HepG2 (cell line): ENCODE data around the gene TUBA4B. TPM values are rescaled to one million over a fixed set of nuclear protein-coding genes. Genes with fewer than 3 reads are reported as not detected.

Source experiments
- AKAP8 ChIP-seq: sonication (generic); formaldehyde crosslinking; IDR thresholded peaks from 2 replicates; pipeline ENCODE4 v1.5.1; 2020; ENCODE audit warnings: mild to moderate bottlenecking, missing genetic modification reagents
- ARNT ChIP-seq: fragments of 450-650 bp; IDR thresholded peaks from 2 replicates; pipeline ENCODE4 v1.6.1; 2017
- CEBPZ ChIP-seq: IDR thresholded peaks from 2 replicates; pipeline ENCODE4 v1.6.1; 2012; ENCODE audit warnings: low read length, improper control_type of control experiment
- CHD4 ChIP-seq: fragments of 200-600 bp; sonication (generic); IDR thresholded peaks from 2 replicates; pipeline ENCODE4 v1.7.0; 2017; ENCODE audit warnings: mild to moderate bottlenecking, low read length, borderline replicate concordance
- CSRNP1 ChIP-seq: sonication (generic); formaldehyde crosslinking; IDR thresholded peaks from 2 replicates; pipeline ENCODE4 v1.8.1; 2023; ENCODE audit warnings: mild to moderate bottlenecking, missing genetic modification reagents
- DRAP1 ChIP-seq: IDR thresholded peaks from 2 replicates; pipeline ENCODE4 v1.6.1; 2016; ENCODE audit warnings: missing genetic modification reagents, missing compliant biosample characterization
- EP300 ChIP-seq, 3 experiments: sonication (generic) in 1 of 3; formaldehyde crosslinking in 1 of 3; IDR thresholded peaks; 2 replicates each; pipeline versions ENCODE4 v1.5.1 to v1.6.1; 2011 to 2020; ENCODE audit warnings: low read depth in 2 of 3, low read length in 2 of 3, borderline replicate concordance in 1 of 3, improper control_type of control experiment in 1 of 3, mild to moderate bottlenecking in 1 of 3, missing genetic modification reagents in 1 of 3, moderate library complexity in 1 of 3
- RBAK ChIP-seq: sonication (generic); formaldehyde crosslinking; IDR thresholded peaks from 2 replicates; pipeline ENCODE4 v1.5.1; 2020; ENCODE audit warnings: mild to moderate bottlenecking, missing genetic modification reagents
- SALL1 ChIP-seq: sonication (generic); formaldehyde crosslinking; IDR thresholded peaks from 2 replicates; pipeline ENCODE4 v1.8.0; 2022; ENCODE audit warnings: mild to moderate bottlenecking, missing genetic modification reagents
- SMARCC2 ChIP-seq: fragments of 450-650 bp; IDR thresholded peaks from 2 replicates; pipeline ENCODE4 v1.6.1; 2017; ENCODE audit warnings: antibody characterized with exemption, mild to moderate bottlenecking
- SYNCRIP ChIP-seq: fragments of 200-400 bp; formaldehyde crosslinking; IDR thresholded peaks from 2 replicates; pipeline ENCODE4 v1.6.1; 2018; ENCODE audit warnings: mild to moderate bottlenecking, low read depth, low read length; ENCODE audit not compliant: insufficient read depth
- TFAP4 ChIP-seq: sonication (generic); IDR thresholded peaks from 2 replicates; pipeline ENCODE4 v1.6.1; 2016; ENCODE audit warnings: low read depth, borderline replicate concordance
- THAP7 ChIP-seq: sonication (generic); formaldehyde crosslinking; IDR thresholded peaks from 2 replicates; pipeline ENCODE4 v1.8.1; 2023; ENCODE audit warnings: mild to moderate bottlenecking, missing genetic modification reagents
- ZBTB26 ChIP-seq: IDR thresholded peaks from 2 replicates; pipeline ENCODE4 v1.6.1; 2016; ENCODE audit warnings: missing compliant biosample characterization, missing genetic modification reagents, borderline replicate concordance
- ZNF121 ChIP-seq: sonication (generic); formaldehyde crosslinking; IDR thresholded peaks from 2 replicates; pipeline ENCODE4 v1.5.0; 2020; ENCODE audit warnings: mild to moderate bottlenecking, missing genetic modification reagents
- ZNF326 ChIP-seq: sonication (generic); formaldehyde crosslinking; IDR thresholded peaks from 2 replicates; pipeline ENCODE4 v1.4.0; 2020; ENCODE audit warnings: missing genetic modification reagents, borderline replicate concordance
- ZNF530 ChIP-seq: sonication (generic); formaldehyde crosslinking; IDR thresholded peaks from 2 replicates; pipeline ENCODE4 v1.5.0; 2020; ENCODE audit warnings: low read depth, mild to moderate bottlenecking, missing genetic modification reagents
- ZNF75D ChIP-seq: sonication (generic); formaldehyde crosslinking; IDR thresholded peaks from 2 replicates; pipeline ENCODE4 v1.8.1; 2023; ENCODE audit warnings: missing genetic modification reagents, mild to moderate bottlenecking, borderline replicate concordance
- polyA plus RNA-seq, 8 experiments: library from polyadenylated mRNA; depleted of rRNA in 3 of 8; stranded (reverse) in 7 of 8; unstranded in 1 of 8; fragments of >200 nt; fragmentation: Illumina TruSeq in 4 of 8; extraction: Trizol in 4 of 8; gene quantifications; 2 replicates each; pipeline versions ENCODE4 v1.2.1 to v1.2.3, GENCODE V29; 2011 to 2016; ENCODE audit warnings: low read depth in 4 of 8, missing spikeins in 1 of 8, mixed read lengths in 1 of 8; ENCODE audit not compliant: insufficient read depth in 1 of 8
- total RNA-seq, 5 experiments: library from RNA; depleted of rRNA; stranded (reverse); fragments of >200 nt; fragmentation: Illumina TruSeq; extraction: Trizol; gene quantifications; 2 replicates each; pipeline ENCODE4 v1.2.3, GENCODE V29; 2016; ENCODE audit warnings: low read depth in 1 of 5

The TUBA4B gene
- total and polyA plus RNA-seq, 2 of the 13 experiments (the other 11 are each of a cell fraction or from before 2014, with no cell fraction given) = 0.18 to 0.22 TPM

- TF ChIP-seq THAP7 (CRISPR knock-in tag) (no peak; the same call in 1 of the 2 replicates), CHD4 (no peak), DRAP1 (CRISPR knock-in tag) (no peak; the same call in 1 of the 2 replicates), SALL1 (CRISPR knock-in tag) (peak; percentile 49), CEBPZ (no peak), SMARCC2 (no peak), ARNT (no peak), AKAP8 (CRISPR knock-in tag) (0 out of 2 replicates have a peak, but pooled peaks have one; percentile 13), ZNF530 (CRISPR knock-in tag) (no peak), ZBTB26 (no peak), ZNF121 (CRISPR knock-in tag) (no peak; the same call in 1 of the 2 replicates), RBAK (CRISPR knock-in tag) (no peak), TFAP4 (peak; percentile 82), SYNCRIP (no peak), CSRNP1 (CRISPR knock-in tag) (no peak; the same call in 1 of the 2 replicates), EP300 (IDR thresholded peaks at IDR 0.05; ENCODE audit: low read depth in 2 of 2, low read length in 2 of 2) (no peak), EP300 (CRISPR knock-in tag; IDR thresholded peaks at IDR 0.05; ENCODE audit: borderline replicate concordance) (0 out of 2 replicates have a peak, but pooled peaks have one; percentile 23), ZNF326 (no peak), ZNF75D (CRISPR knock-in tag) (no peak)
- TF ChIP-seq, all 625 proteins: peak for 98
Measured at GRCh38 chr2:219207134-219207883, 45.7 kb upstream of the TUBA4B start (continued).
